GM12878 (cell line): Measurements from ENCODE around the gene LENG1. TPM values are rescaled to one million over a fixed set of nuclear protein-coding genes. Genes with fewer than 3 reads are reported as not detected.

Source experiments
- IRF5 ChIP-seq: fragments of 450-650 bp; IDR thresholded peaks from 2 replicates; pipeline ENCODE4 v1.6.1; 2017; ENCODE audit warnings: borderline replicate concordance
- NFYA ChIP-seq: IDR thresholded peaks from 2 replicates; pipeline ENCODE4 v1.6.1; 2011; ENCODE audit warnings: low read depth, mild to moderate bottlenecking, low read length, improper control_type of control experiment, borderline replicate concordance
- SREBF1 ChIP-seq: IDR thresholded peaks from 2 replicates; pipeline ENCODE4 v1.6.1; 2012; ENCODE audit warnings: mild to moderate bottlenecking, low read length
- polyA plus RNA-seq, 11 experiments: library from polyadenylated mRNA; depleted of rRNA in 4 of 11; unstranded in 6 of 11; stranded (reverse) in 5 of 11; fragments of >200 nt; fragmentation: Nextera tagmentation in 4 of 11; fragmentation: Illumina TruSeq in 1 of 11; extraction: Ambion mirVana in 4 of 11; extraction: Trizol in 1 of 11; gene quantifications; 1 replicate in 1 of 11; 2 replicates in 10 of 11; pipeline versions ENCODE4 v1.2.1 to v1.2.3, GENCODE V29; 2011 to 2016; ENCODE audit warnings: inconsistent platforms in 2 of 11, missing spikeins in 2 of 11, low read depth in 1 of 11
- total RNA-seq, 4 experiments: library from RNA; depleted of rRNA in 3 of 4; stranded (reverse); fragments of >200 nt in 3 of 4; fragmentation: Illumina TruSeq in 1 of 4; extraction: Trizol in 1 of 4; gene quantifications; 2 replicates each; pipeline versions ENCODE4 v1.2.1 to v1.2.3, GENCODE V29; 2013 to 2021
- TF ChIP-seq, protein P1 (sequence below): IDR thresholded peaks from 2 replicates; pipeline ENCODE4 v1.6.1; 2012; ENCODE audit warnings: low read length, inconsistent platforms
- TF ChIP-seq, protein P2 (sequence below): fragments of 450-650 bp; formaldehyde crosslinking; IDR thresholded peaks from 2 replicates; pipeline ENCODE4 v1.4.0; 2020; ENCODE audit warnings: mild to moderate bottlenecking, moderate library complexity

Gene LENG1
- total and polyA plus RNA-seq, 10 of the 15 experiments (the other 5 are each of a cell fraction or from before 2014, with no cell fraction given), result 0.21 to 10.8 (median 5.8) TPM

- no peak for TF ChIP-seq IRF5
- TF ChIP-seq, protein P1, sequence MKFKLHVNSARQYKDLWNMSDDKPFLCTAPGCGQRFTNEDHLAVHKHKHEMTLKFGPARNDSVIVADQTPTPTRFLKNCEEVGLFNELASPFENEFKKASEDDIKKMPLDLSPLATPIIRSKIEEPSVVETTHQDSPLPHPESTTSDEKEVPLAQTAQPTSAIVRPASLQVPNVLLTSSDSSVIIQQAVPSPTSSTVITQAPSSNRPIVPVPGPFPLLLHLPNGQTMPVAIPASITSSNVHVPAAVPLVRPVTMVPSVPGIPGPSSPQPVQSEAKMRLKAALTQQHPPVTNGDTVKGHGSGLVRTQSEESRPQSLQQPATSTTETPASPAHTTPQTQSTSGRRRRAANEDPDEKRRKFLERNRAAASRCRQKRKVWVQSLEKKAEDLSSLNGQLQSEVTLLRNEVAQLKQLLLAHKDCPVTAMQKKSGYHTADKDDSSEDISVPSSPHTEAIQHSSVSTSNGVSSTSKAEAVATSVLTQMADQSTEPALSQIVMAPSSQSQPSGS, result no peak
- TF ChIP-seq SREBF1, result no peak
- TF ChIP-seq, protein P2, sequence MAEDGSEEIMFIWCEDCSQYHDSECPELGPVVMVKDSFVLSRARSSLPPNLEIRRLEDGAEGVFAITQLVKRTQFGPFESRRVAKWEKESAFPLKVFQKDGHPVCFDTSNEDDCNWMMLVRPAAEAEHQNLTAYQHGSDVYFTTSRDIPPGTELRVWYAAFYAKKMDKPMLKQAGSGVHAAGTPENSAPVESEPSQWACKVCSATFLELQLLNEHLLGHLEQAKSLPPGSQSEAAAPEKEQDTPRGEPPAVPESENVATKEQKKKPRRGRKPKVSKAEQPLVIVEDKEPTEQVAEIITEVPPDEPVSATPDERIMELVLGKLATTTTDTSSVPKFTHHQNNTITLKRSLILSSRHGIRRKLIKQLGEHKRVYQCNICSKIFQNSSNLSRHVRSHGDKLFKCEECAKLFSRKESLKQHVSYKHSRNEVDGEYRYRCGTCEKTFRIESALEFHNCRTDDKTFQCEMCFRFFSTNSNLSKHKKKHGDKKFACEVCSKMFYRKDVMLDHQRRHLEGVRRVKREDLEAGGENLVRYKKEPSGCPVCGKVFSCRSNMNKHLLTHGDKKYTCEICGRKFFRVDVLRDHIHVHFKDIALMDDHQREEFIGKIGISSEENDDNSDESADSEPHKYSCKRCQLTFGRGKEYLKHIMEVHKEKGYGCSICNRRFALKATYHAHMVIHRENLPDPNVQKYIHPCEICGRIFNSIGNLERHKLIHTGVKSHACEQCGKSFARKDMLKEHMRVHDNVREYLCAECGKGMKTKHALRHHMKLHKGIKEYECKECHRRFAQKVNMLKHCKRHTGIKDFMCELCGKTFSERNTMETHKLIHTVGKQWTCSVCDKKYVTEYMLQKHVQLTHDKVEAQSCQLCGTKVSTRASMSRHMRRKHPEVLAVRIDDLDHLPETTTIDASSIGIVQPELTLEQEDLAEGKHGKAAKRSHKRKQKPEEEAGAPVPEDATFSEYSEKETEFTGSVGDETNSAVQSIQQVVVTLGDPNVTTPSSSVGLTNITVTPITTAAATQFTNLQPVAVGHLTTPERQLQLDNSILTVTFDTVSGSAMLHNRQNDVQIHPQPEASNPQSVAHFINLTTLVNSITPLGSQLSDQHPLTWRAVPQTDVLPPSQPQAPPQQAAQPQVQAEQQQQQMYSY (CRISPR knock-in tag), result no peak
- no peak for TF ChIP-seq NFYA
These were observed 31.1 kb downstream of the LENG1 start (continued) for GRCh38 chr19:54128441-54128725.
